ENCODE measurements around the gene VPS45. TPM values are rescaled to one million over a fixed set of nuclear protein-coding genes. Genes with fewer than 3 reads are reported as not detected.

Gene VPS45
- total RNA-seq, 4 donors from 2014 or later, result 16.1 to 47.5 (median 34.7) TPM

DNA sequence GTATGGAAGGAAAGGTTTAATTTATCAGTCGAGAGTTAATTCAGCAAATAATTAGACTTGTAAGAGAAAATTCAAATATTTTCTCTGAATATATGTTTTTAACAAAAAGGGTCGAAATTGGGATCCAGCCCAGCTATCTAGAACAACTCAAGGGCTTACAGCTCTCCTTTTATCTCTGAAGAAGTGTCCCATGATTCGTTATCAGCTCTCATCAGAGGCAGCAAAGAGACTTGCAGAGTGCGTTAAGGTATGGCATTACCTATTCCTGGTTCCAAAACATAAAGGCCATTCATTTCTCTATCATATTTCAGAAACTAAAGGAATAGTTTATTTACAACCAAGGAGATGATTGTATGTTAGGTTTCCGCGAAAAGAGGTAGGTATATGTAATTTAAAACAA is 9.4 kb downstream of the VPS45 start:
- no peaks in the 10 kb centered on the region for H3K27me3 ChIP-seq
- in situ Hi-C loops (cut with MboI; ENCODE audit: low pct_ligation_motif_present in 1 of 4, low pct_unique_long_range_greater_than_20kb in 1 of 4, low sequenced_read_pairs in 3 of 4), result loop anchor here in 2 of 4 donors (10.0 kb wide), 2 partner anchors 88 to 108 kb away; no protein-coding TSS in a partner anchor

DNA sequence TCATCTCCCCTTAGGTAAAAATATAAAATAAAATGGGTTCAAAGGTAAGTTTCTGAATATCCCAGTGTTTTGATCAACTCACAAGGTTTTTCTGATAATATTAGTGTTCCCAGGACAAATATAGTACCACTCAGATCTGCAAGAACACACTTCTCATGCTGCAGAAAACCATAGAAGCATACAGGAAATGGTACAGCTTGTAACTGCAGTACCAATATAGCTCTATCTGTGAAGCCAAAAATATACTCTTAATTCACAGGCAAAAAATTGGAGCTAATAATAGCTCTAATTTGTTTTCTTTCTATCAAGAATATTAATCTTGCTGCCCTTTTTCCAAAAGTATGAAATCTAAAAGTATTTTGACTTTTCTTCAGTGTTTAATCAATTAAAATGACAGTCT is 13.2 kb downstream of the VPS45 start:
- intact Hi-C loops (cut with DNase I; ENCODE audit: low total_unique reads) (no loop called here), in situ Hi-C loops (cut with MboI; ENCODE audit: low pct_ligation_motif_present in 1 of 4, low pct_unique_long_range_greater_than_20kb in 1 of 4, low sequenced_read_pairs in 3 of 4) (no loop called here)
- no peak for TF ChIP-seq EP300 (IDR thresholded peaks at IDR 0.05; ENCODE audit: low read depth)
- no peak for TF ChIP-seq POLR2AphosphoS5 (IDR thresholded peaks at IDR 0.05)
- TF ChIP-seq, protein P1, sequence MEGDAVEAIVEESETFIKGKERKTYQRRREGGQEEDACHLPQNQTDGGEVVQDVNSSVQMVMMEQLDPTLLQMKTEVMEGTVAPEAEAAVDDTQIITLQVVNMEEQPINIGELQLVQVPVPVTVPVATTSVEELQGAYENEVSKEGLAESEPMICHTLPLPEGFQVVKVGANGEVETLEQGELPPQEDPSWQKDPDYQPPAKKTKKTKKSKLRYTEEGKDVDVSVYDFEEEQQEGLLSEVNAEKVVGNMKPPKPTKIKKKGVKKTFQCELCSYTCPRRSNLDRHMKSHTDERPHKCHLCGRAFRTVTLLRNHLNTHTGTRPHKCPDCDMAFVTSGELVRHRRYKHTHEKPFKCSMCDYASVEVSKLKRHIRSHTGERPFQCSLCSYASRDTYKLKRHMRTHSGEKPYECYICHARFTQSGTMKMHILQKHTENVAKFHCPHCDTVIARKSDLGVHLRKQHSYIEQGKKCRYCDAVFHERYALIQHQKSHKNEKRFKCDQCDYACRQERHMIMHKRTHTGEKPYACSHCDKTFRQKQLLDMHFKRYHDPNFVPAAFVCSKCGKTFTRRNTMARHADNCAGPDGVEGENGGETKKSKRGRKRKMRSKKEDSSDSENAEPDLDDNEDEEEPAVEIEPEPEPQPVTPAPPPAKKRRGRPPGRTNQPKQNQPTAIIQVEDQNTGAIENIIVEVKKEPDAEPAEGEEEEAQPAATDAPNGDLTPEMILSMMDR (IDR thresholded peaks at IDR 0.05), result no peak
- TF ChIP-seq POLR2A (IDR thresholded peaks at IDR 0.05), result no peak
- no peak overlapping the region for H3K4me3 ChIP-seq
- no peaks in the 10 kb centered on the region for H3K27me3 ChIP-seq
- no peaks in the 10 kb centered on the region for H3K9me3 ChIP-seq
- no peak for DNase-seq
- H3K36me3 ChIP-seq, result peaks cover 0 to 77% (median 21%) of the 10 kb centered on the region in 4 donors
- no peaks in the 10 kb centered on the region for H3K4me1 ChIP-seq
- no peak overlapping the region for H3K27ac ChIP-seq

More for the DNA sequence above, 9.4 kb downstream of the VPS45 start:
- no peak for TF ChIP-seq EP300 (IDR thresholded peaks at IDR 0.05; ENCODE audit: low read depth)
- no peak for TF ChIP-seq POLR2A (IDR thresholded peaks at IDR 0.05)
- TF ChIP-seq POLR2AphosphoS5 (IDR thresholded peaks at IDR 0.05), result no peak
- TF ChIP-seq, protein P1 (IDR thresholded peaks at IDR 0.05), result no peak
- Histone ChIP-seq H3K4me1 (no peaks in the 10 kb centered on the region), H3K9me3 (no peaks in the 10 kb centered on the region), H3K36me3 (peaks cover 0 to 55% (median 19%) of the 10 kb centered on the region in 4 donors), H3K4me3 (no peak overlapping the region), H3K27ac (no peak overlapping the region)
- WGBS, 2 donors (ENCODE audit: low coverage in 1 of 2), result 91 to 95% methylated on average over 6 of the region's 6 CpGs
- intact Hi-C loops (cut with DNase I; ENCODE audit: low total_unique reads), result no loop called here
- DNase-seq, result no peak

DNA sequence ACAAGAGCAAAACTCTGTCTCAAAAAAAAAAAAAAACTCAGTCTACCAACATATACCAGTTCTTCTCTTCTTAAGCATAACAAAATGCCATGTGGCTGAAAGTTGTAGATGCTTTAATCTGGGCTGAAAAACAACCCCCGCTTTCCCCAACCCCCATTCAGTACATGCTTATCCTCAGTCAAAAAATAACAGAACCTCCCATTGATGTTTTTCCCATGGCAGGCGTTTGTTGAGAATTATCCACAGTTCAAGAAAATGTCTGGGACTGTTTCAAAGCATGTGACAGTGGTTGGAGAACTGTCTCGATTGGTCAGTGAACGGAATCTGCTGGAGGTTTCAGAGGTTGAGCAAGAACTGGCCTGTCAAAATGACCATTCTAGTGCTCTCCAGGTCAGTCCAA is 14.9 kb downstream of the VPS45 start:
- H3K4me3 ChIP-seq, result no peak overlapping the region
- no peak for DNase-seq
- H3K9me3 ChIP-seq, result no peaks in the 10 kb centered on the region
- in situ Hi-C loops (cut with MboI; ENCODE audit: low pct_ligation_motif_present in 1 of 4, low pct_unique_long_range_greater_than_20kb in 1 of 4, low sequenced_read_pairs in 3 of 4), result no loop called here
- TF ChIP-seq POLR2A (IDR thresholded peaks at IDR 0.05) (no peak), POLR2AphosphoS5 (IDR thresholded peaks at IDR 0.05) (no peak), EP300 (IDR thresholded peaks at IDR 0.05; ENCODE audit: low read depth) (no peak)
- TF ChIP-seq, protein P1 (IDR thresholded peaks at IDR 0.05), result no peak
- WGBS, 2 donors (ENCODE audit: low coverage in 1 of 2), result 80 to 86% methylated on average over 1 to 4 of the region's 4 CpGs
- no peak overlapping the region for H3K27ac ChIP-seq
- no peaks in the 10 kb centered on the region for H3K27me3 ChIP-seq
- no peaks in the 10 kb centered on the region for H3K4me1 ChIP-seq
- peaks cover 0 to 68% (median 18%) of the 10 kb centered on the region in 4 donors for H3K36me3 ChIP-seq
- intact Hi-C loops (cut with DNase I; ENCODE audit: low total_unique reads), result no loop called here

DNA sequence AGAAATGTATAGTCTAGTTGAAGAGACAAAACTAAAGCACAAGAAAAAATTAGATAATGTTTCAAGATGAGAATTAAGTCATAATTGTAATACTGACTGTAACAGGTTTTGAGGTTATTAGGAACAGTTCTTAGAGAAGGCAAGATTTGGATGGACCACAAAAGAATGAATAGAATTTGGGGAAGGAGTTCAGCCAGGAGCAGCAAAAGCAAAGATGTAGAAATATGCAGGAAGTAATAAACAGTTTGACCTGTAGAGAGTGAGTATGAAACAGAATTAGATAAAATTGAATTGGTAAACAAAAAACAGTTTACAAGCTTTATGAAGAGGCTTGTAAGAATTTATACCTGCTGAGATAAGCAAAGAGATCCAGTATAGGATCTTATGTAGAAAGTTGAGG is 16.3 kb downstream of the VPS45 start:
- H3K27ac ChIP-seq, result no peak overlapping the region
- H3K4me3 ChIP-seq, result no peak overlapping the region
- TF ChIP-seq EP300 (IDR thresholded peaks at IDR 0.05; ENCODE audit: low read depth) (no peak), POLR2A (IDR thresholded peaks at IDR 0.05) (no peak), POLR2AphosphoS5 (IDR thresholded peaks at IDR 0.05) (no peak)
- TF ChIP-seq, protein P1 (IDR thresholded peaks at IDR 0.05), result no peak
- no peak for DNase-seq
- no peaks in the 10 kb centered on the region for H3K27me3 ChIP-seq
- no peaks in the 10 kb centered on the region for H3K4me1 ChIP-seq
- in situ Hi-C loops (cut with MboI; ENCODE audit: low pct_ligation_motif_present in 1 of 4, low pct_unique_long_range_greater_than_20kb in 1 of 4, low sequenced_read_pairs in 3 of 4) (no loop called here), intact Hi-C loops (cut with DNase I; ENCODE audit: low total_unique reads) (no loop called here)
- peaks cover 0 to 64% (median 15%) of the 10 kb centered on the region in 4 donors for H3K36me3 ChIP-seq
- H3K9me3 ChIP-seq, result no peaks in the 10 kb centered on the region

Measured in transverse colon (tissue), 4 donors.